ENCODE data around the gene NEU1.
"Not testable (repeated sequence)": the region's sequence is repeated elsewhere in the genome, so short reads cannot be mapped to it uniquely, and the experiment has no call there.

The NEU1 gene

DNA sequence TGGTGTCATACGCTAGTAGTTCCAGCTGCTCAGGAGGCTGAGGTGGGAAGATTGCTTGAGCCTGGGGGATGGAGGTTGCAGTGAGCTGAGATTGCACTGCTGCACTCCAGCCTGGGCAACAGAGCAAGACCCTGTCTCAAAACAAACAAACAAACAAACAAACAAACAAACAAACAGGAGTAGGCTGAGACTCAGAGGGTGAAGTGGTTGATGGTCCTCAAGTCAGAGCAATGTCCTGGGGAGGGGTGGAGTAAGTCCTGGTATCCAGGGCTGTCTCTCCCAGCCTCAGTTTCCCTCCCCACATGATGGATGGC is 6.0 kb upstream of the NEU1 start:
- not testable (repeated sequence) for H3K36me3 Mint-ChIP-seq, H3K27me3 Mint-ChIP-seq, H3K4me3 Mint-ChIP-seq, H3K4me1 Mint-ChIP-seq, H3K27ac Mint-ChIP-seq, H3K9me3 Mint-ChIP-seq

DNA sequence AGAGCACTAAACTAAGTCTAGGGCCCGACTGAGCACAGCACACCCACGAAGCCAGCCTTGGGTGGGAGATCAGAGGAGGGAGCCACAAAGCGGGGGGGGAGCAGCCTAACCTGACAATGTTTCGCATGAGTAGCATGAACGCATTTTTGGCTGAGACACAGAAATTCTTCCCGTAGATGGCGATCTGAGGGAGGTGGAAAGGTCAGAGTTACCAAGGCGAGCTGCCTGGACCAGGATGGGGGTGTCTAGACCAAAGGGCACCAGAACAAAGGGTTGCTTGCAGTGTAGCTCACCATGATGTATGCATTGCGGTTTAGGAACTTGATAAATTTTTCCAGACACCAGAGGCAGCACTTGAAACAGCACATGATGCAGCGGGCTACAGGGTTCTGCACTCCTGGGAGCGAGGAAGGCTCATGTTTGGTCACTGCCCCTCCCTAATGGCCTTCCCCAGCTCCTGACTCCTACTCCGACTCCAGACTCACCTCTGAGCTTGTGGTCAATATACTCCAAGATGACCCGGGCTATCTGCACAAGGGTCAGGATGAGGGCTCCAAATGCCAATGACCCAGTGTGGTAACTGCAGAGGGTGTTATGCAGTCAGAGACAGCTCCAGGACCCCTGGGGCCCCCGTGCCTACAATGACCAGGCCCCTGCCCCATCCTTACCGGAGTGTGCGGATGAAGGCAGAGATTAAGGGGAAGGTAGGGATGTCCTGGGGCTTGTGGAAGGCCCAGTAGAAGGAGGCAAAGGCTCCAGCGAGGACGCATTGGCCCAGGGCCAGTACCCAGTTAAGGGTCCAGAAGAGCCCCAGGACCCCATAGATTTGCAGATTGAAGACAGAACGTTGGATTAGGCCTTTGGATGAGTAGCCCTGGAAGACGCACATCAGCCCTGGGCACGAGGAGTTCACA is 2.8 kb upstream of the NEU1 start:
- H3K4me3 Mint-ChIP-seq = no peak overlapping the region
- no peaks in the 10 kb centered on the region for H3K9me3 Mint-ChIP-seq
- peaks cover 21% of the 10 kb centered on the region for H3K4me1 Mint-ChIP-seq
- H3K27ac Mint-ChIP-seq = no peak overlapping the region
- no peaks in the 10 kb centered on the region for H3K27me3 Mint-ChIP-seq
- no peaks in the 10 kb centered on the region for H3K36me3 Mint-ChIP-seq

DNA sequence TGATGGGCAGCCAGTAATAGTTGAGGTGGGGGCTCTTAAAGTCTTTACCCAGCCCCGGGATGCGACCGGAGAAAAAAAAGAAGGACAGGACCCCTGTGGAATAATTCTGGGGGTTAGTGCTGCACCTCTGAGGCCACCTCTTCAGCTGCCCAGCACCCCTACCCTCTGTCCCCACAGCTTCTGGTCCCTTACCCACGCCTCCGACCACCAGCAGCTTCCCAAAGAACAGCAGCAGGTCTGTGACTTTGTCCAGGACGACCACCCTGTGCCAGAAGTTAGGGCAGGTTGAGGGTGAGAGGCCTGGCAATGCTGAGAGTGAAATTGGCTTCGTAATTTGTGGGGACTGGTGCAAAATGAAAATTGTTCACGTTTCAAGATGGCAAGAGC is 2.2 kb upstream of the NEU1 start:
- H3K4me3 Mint-ChIP-seq = no peak overlapping the region
- H3K27me3 Mint-ChIP-seq = no peaks in the 10 kb centered on the region
- peaks cover 21% of the 10 kb centered on the region for H3K4me1 Mint-ChIP-seq
- H3K36me3 Mint-ChIP-seq = no peaks in the 10 kb centered on the region
- H3K27ac Mint-ChIP-seq = no peak overlapping the region
- no peaks in the 10 kb centered on the region for H3K9me3 Mint-ChIP-seq

- H3K36me3 Mint-ChIP-seq, H3K27me3 Mint-ChIP-seq, H3K9me3 Mint-ChIP-seq: not testable (repeated sequence)
- Mint-ChIP-seq H3K4me1 (peaks cover 21% of the 10 kb centered on the region), H3K4me3 (peak overlapping the region; percentile 97), H3K27ac (peak overlapping the region; percentile 85)
Observed at GRCh38 chr6:31864123-31864562, 1.5 kb upstream of the NEU1 start.

GRCh38 chr6:31861919-31862343 is 690 bp downstream of the NEU1 start:
- no peaks in the 10 kb centered on the region for H3K27me3 Mint-ChIP-seq

GRCh38 chr6:31861150-31861549 is 1.5 kb downstream of the NEU1 start:
- Mint-ChIP-seq H3K27ac (peak overlapping the region; percentile 6), H3K27me3 (no peaks in the 10 kb centered on the region), H3K4me3 (peak overlapping the region; percentile 97), H3K36me3 (peaks cover 2% of the 10 kb centered on the region), H3K4me1 (peaks cover 21% of the 10 kb centered on the region), H3K9me3 (no peaks in the 10 kb centered on the region)

More at GRCh38 chr6:31861919-31862343, 690 bp downstream of the NEU1 start:
- Mint-ChIP-seq H3K4me3 (peak overlapping the region; percentile 97), H3K36me3 (peaks cover 2% of the 10 kb centered on the region), H3K9me3 (no peaks in the 10 kb centered on the region), H3K27ac (peak overlapping the region; percentile 85), H3K4me1 (peaks cover 21% of the 10 kb centered on the region)

DNA sequence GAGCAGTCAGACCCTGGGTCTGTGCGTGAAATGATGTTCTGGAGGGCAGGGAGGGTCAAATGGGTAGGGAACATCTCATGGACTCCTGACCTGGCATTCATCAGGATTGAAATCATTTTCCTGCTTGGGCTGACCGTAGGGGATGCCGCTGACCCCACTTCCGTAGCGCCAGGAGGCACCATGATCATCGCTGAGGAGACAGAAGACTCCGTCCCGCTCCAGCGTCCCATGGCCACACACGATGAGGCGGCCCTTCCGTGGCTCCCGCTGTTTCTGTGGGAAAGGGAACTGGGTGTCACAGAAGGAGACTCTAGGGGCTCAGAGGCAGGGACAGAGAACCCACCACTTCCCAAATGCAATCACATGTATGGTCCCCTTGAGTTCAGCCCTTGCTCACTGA is 2.3 kb downstream of the NEU1 start:
- Mint-ChIP-seq H3K27ac (no peak overlapping the region), H3K4me3 (peak overlapping the region; percentile 44), H3K4me1 (peaks cover 21% of the 10 kb centered on the region), H3K9me3 (no peaks in the 10 kb centered on the region), H3K27me3 (no peaks in the 10 kb centered on the region), H3K36me3 (peaks cover 2% of the 10 kb centered on the region)

- Mint-ChIP-seq H3K4me3 (peak overlapping the region; percentile 44), H3K27ac (no peak overlapping the region), H3K9me3 (no peaks in the 10 kb centered on the region)
Observed at GRCh38 chr6:31859923-31860322, 2.7 kb downstream of the NEU1 start.

DNA sequence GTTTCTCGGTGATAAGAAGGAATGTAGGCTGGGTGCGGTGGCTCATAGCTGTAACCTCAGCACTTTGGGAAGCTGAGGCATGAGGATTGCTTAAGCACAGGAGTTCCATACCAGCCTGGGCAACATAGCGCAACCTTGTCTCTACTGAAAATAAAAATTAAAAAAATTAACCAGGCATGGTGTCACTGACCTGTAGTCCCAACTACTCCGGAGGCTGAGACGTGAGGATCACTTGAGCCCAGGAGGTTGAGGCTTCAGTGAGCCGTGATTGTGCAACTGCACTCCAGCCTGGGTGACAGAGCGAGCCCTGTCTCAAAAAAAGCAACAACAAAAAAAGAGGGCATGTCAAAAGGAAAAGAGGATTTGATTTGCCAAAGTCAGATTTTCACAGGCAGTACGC is 3.9 kb downstream of the NEU1 start:
- Mint-ChIP-seq H3K27ac (no peak overlapping the region), H3K9me3 (no peaks in the 10 kb centered on the region), H3K4me3 (no peak overlapping the region), H3K27me3 (no peaks in the 10 kb centered on the region), H3K4me1 (peaks cover 14% of the 10 kb centered on the region), H3K36me3 (peaks cover 2% of the 10 kb centered on the region)

More at GRCh38 chr6:31859923-31860322, 2.7 kb downstream of the NEU1 start:
- Mint-ChIP-seq H3K27me3 (no peaks in the 10 kb centered on the region), H3K36me3 (peaks cover 2% of the 10 kb centered on the region), H3K4me1 (peaks cover 21% of the 10 kb centered on the region)

DNA sequence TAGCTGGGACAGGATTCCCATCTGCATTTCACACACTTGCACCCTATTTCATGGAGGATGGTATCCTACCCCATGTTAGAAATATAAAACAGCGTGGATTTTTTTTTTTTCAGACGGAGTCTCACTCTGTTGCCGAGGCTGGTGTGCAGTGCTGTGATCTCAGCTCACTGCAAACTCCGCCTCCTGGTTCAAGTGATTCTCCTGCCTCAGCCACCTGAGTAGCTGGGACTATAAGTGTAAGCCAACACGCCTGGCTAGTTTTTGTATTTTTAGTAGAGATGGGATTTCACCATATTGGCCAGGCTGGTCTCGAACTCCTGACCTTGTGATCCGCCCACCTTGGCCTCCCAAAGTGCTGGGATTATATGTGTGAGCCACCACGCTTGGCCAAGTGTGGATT is 4.8 kb downstream of the NEU1 start:
- peaks cover 12% of the 10 kb centered on the region for H3K4me1 Mint-ChIP-seq
- H3K9me3 Mint-ChIP-seq, H3K4me3 Mint-ChIP-seq, H3K36me3 Mint-ChIP-seq, H3K27me3 Mint-ChIP-seq, H3K27ac Mint-ChIP-seq: not testable (repeated sequence)

GRCh38 chr6:31851980-31852718 is 10.5 kb downstream of the NEU1 start:
- not testable (repeated sequence) for H3K27me3 Mint-ChIP-seq, H3K9me3 Mint-ChIP-seq, H3K27ac Mint-ChIP-seq, H3K4me1 Mint-ChIP-seq, H3K4me3 Mint-ChIP-seq, H3K36me3 Mint-ChIP-seq

GRCh38 chr6:31851485-31851832 is 11.2 kb downstream of the NEU1 start:
- Mint-ChIP-seq H3K27me3 (no peaks in the 10 kb centered on the region), H3K27ac (no peak overlapping the region)

DNA sequence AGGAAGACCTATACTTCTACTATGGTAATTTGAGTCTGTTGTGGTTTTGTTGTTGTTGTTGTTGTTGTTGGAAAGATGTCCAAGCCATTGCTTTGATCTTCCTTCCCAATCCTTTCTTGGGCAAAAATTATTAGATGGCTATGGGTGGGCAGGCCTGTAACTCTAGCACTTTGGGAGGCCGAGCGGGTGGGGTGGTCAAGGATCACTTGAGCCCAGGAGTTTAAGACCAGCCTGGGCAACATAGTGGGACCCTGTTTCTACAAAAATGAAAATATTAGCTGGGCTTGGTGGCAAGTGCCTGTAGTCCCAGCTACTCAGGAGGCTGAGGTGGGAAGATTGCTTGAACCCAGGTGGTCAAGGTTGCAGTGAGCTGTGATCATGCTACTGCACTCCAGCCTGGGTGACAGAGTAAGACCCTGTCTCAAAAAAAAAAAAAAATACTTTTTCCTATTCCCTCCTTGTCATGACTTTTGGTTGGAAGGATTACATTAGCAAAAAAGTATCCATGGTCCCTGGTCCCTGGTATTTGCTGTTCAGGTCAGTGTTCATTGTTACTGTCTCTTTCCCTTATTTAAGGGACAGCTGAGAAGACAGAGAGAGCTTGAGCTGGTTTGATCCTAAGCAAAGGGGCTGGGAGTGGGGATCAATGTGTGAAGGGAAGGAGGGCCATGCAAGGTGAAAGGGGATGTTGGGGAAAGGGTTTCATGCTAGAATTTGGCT is 11.7 kb downstream of the NEU1 start:
- no peak overlapping the region for H3K4me3 Mint-ChIP-seq
- no peaks in the 10 kb centered on the region for H3K9me3 Mint-ChIP-seq
- H3K27me3 Mint-ChIP-seq = no peaks in the 10 kb centered on the region
- H3K27ac Mint-ChIP-seq = no peak overlapping the region
- H3K4me1 Mint-ChIP-seq = no peaks in the 10 kb centered on the region
- H3K36me3 Mint-ChIP-seq = peaks cover 1% of the 10 kb centered on the region

More at GRCh38 chr6:31851485-31851832, 11.2 kb downstream of the NEU1 start:
- no peaks in the 10 kb centered on the region for H3K4me1 Mint-ChIP-seq
- H3K4me3 Mint-ChIP-seq = no peak overlapping the region
- H3K36me3 Mint-ChIP-seq = peaks cover 1% of the 10 kb centered on the region
- no peaks in the 10 kb centered on the region for H3K9me3 Mint-ChIP-seq

GRCh38 chr6:31847276-31847978 is 15.2 kb downstream of the NEU1 start:
- Mint-ChIP-seq H3K4me1 (no peaks in the 10 kb centered on the region), H3K36me3 (no peaks in the 10 kb centered on the region), H3K27ac (no peak overlapping the region), H3K4me3 (no peak overlapping the region), H3K9me3 (no peaks in the 10 kb centered on the region), H3K27me3 (no peaks in the 10 kb centered on the region)

GRCh38 chr6:31844507-31844906 is 18.1 kb downstream of the NEU1 start:
- Mint-ChIP-seq H3K4me1 (peaks cover 1% of the 10 kb centered on the region), H3K27ac (no peak overlapping the region), H3K4me3 (no peak overlapping the region), H3K36me3 (no peaks in the 10 kb centered on the region), H3K27me3 (no peaks in the 10 kb centered on the region), H3K9me3 (no peaks in the 10 kb centered on the region)
